VCaP (cell line): ENCODE measurements around the gene SLC2A13.

Experiments used
- H3K27ac ChIP-seq: fragments of 450-650 bp; 2 replicates; pipeline ENCODE4 v1.5.1; 2017
- TF ChIP-seq, protein P1 (sequence below): fragments of 450-650 bp; conservative IDR thresholded peaks from 2 replicates; pipeline ENCODE4 v1.5.1; 2017; ENCODE audit warnings: mild to moderate bottlenecking, moderate library complexity

The SLC2A13 gene

DNA sequence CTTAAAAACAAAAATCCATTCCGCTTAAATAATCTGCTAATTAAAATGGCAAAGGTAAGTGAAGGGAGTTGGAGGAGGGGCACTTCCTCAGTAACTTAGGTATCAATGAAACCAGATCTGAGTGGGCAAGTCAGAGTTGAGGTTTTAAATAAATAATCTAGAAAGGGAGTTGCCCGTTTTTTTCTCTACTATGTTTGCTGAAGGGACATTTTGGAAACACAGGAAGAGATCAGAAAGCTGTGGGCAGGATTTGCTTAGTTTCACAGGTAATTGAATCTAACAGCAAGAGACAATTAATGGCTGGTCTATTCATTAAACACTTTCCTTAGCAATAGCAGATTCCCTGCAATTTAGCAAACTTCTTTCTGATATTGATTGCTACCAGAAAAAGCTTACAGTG is 300.2 kb downstream of the SLC2A13 start:
- peak overlapping the region; percentile 5; the same call in 1 of the 2 replicates for H3K27ac ChIP-seq
- TF ChIP-seq, protein P1, sequence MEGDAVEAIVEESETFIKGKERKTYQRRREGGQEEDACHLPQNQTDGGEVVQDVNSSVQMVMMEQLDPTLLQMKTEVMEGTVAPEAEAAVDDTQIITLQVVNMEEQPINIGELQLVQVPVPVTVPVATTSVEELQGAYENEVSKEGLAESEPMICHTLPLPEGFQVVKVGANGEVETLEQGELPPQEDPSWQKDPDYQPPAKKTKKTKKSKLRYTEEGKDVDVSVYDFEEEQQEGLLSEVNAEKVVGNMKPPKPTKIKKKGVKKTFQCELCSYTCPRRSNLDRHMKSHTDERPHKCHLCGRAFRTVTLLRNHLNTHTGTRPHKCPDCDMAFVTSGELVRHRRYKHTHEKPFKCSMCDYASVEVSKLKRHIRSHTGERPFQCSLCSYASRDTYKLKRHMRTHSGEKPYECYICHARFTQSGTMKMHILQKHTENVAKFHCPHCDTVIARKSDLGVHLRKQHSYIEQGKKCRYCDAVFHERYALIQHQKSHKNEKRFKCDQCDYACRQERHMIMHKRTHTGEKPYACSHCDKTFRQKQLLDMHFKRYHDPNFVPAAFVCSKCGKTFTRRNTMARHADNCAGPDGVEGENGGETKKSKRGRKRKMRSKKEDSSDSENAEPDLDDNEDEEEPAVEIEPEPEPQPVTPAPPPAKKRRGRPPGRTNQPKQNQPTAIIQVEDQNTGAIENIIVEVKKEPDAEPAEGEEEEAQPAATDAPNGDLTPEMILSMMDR = no peak

DNA sequence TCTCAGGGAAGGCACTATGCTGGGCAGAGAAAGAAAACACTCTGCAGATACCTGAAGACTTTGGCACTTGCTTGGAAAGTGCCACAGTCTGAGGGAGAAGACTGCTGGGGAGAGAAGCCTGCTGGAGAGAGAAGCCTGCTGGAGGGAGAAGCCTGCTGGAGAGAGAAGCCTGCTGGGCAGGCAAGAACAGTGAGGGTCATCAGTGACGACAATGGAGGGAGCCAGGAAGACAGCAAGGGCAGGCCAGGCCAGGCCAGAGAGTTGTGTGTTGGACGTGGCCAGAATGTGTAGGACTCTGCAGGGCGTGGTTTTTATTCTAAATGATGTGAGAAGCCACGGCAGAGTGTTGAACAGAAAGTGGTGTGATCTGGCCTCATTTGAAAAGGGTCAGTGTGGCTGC is 301.0 kb downstream of the SLC2A13 start:
- TF ChIP-seq, protein P1 = no peak
- H3K27ac ChIP-seq = no peak overlapping the region; the same call in 1 of the 2 replicates

DNA sequence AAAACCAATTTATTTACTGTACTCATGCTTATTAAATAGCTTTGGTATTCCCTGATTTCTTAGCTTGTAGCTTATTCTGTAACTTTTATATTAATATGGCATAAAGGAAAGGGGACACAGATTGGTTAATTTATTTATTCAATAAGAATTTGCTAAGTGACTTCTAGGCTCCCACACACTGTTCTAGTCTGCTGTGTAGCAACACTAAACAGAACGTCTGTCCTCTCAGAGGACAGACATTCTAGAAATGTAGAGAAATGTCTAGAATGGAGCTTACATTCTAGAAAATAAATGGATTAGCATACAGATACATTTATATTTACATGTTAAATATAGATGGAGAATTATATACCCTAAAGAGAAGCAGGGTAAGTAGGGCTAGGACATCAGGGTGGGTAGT is 301.4 kb downstream of the SLC2A13 start:
- H3K27ac ChIP-seq = no peak overlapping the region; the same call in 1 of the 2 replicates
- TF ChIP-seq, protein P1 = no peak

DNA sequence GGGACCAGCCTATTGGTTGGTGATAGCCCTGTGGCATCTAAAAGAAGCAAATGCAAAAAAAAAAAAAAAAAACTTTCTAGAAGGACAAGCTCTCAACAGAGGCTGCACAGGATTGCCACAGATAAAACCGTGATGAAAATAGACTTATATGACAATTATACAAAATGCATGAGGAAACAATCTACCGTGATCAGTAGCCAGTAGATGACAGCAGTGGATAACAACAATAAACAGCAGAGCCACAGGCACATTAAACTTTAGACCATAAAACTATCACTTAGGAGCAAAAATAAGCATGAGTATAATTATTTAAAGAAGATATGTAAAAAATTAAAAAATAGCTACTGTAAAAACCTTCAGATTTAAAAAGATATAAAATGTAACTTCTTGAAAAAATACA is 302.7 kb downstream of the SLC2A13 start:
- TF ChIP-seq, protein P1 = peak; percentile 80
- no peak overlapping the region for H3K27ac ChIP-seq

DNA sequence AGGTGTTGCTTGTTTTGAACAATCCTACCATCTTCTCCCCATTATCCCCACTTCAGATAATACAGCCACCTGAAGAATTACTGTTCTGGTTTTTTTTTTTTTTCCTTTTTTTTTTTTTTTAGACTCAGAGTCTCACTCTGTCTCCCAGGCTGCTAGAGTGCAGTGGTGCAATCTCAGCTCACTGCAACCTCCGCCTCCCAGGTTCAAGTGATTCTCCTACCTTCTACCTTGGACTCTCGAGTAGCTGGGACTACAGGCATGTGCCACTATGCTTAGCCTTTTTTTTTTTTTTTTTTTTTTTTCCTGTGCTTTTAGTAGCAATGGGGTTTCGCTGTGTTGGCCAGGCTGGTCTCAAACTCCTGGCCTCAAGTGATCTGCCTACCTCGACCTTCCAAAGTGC is 306.9 kb downstream of the SLC2A13 start:
- no peak overlapping the region for H3K27ac ChIP-seq
- TF ChIP-seq, protein P1 = no peak

DNA sequence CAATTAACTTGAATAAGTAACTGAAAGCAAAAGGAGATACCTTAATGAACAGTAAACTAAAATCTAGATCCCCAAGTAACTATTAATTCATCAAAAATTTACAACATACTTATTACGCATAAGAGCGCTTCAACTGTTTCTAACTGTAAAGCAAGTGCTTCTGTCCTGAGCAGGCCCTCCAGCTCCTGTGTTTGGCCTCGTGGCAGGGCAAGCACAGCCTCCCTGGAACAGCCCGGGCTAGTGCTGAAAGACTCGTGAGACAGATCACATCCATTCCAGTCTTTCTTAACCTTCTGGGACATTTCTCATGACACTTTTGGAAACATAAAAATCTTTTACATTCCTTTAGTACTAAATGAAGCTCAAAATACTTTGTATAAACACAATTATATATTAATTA is 307.5 kb downstream of the SLC2A13 start:
- no peak overlapping the region for H3K27ac ChIP-seq
- TF ChIP-seq, protein P1 = no peak

DNA sequence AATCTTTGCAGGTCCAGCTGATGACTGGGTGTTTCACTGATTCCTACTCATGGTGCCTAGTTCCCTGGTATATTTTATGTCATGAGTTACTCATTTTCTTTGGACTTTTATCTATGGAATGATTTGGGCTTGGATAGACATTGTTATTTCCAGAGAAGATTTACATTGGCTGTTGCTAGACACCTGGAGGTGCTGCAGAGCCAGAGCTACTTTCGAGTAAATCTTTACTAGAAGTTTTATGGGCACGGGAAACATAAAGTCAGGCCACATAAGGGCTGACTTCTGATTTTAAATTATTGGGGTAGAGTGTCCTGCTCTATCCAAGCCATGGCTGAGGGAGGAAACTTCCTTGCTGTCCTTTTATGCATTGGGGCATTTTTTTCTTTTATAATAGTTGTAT is 310.4 kb downstream of the SLC2A13 start:
- TF ChIP-seq, protein P1 = peak; percentile 68

More for the DNA sequence above, 310.4 kb downstream of the SLC2A13 start:
- H3K27ac ChIP-seq = no peak overlapping the region
